Measurements from ENCODE around the gene FAM89B.

DNA sequence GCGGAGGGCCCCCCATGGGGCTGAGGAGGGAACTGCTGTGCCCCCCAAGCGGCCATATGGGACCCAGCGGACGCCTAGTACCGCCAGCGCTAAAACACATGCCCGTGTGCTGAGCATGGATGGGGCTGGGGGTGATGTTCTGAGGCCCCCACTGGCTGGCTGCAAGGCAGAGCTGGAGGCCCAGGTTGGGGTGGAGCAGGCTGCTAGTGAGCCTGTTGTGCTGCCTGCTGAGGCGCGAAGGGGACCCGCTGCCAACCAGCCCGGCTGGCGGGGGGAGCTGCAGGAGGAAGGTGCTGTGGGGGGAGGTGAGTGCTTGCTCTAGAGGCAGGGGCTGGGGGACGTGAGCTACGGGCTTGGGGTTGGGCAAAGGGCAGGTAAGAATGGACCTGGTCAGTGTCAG lies 46.4 kb downstream of the FAM89B start:
- TF ChIP-seq, protein P1, sequence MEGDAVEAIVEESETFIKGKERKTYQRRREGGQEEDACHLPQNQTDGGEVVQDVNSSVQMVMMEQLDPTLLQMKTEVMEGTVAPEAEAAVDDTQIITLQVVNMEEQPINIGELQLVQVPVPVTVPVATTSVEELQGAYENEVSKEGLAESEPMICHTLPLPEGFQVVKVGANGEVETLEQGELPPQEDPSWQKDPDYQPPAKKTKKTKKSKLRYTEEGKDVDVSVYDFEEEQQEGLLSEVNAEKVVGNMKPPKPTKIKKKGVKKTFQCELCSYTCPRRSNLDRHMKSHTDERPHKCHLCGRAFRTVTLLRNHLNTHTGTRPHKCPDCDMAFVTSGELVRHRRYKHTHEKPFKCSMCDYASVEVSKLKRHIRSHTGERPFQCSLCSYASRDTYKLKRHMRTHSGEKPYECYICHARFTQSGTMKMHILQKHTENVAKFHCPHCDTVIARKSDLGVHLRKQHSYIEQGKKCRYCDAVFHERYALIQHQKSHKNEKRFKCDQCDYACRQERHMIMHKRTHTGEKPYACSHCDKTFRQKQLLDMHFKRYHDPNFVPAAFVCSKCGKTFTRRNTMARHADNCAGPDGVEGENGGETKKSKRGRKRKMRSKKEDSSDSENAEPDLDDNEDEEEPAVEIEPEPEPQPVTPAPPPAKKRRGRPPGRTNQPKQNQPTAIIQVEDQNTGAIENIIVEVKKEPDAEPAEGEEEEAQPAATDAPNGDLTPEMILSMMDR (IDR thresholded peaks at IDR 0.05): no peak
- TF ChIP-seq EP300 (IDR thresholded peaks at IDR 0.05) (no peak), POLR2A (IDR thresholded peaks at IDR 0.05) (no peak)

All from sigmoid colon (tissue), 4 donors.